ENCODE measurements around the gene PTPRK.

DNA sequence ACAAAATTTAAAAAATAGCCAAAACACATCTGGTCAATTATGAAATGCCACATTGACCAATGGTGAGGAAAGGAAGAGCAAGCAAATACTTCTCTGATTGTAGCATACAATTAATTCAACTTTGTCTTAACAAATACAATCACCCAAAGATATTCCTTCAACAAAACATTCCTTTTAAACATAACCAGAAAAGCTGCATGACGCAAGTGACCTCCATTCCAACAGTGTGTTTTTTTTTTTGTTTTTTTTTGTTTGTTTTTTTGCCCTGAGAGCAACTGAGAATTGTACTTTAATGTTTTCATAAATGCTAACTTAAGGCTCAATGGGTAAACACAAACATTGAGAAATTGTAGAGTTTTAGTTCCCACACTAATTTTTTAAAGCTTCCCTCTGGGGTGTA, 184.4 kb downstream of the PTPRK start:
- TF ChIP-seq GLIS3 (CRISPR knock-in tag; IDR thresholded peaks at IDR 0.05): no peak
- TF ChIP-seq ZNF8 (CRISPR knock-in tag; IDR thresholded peaks at IDR 0.05): no peak
- TF ChIP-seq SNAI2 (CRISPR knock-in tag; IDR thresholded peaks at IDR 0.05): no peak
- no peak for TF ChIP-seq TOX (CRISPR knock-in tag; IDR thresholded peaks at IDR 0.05; ENCODE audit: borderline replicate concordance)
- TF ChIP-seq RARB (CRISPR knock-in tag; IDR thresholded peaks at IDR 0.05): no peak

Data from SK-N-SH treated with all-trans-retinoic acid at 6 μM for 48 hours (cell line).